ENCODE data around the gene JHY. TPM values are rescaled to one million over a fixed set of nuclear protein-coding genes. Genes with fewer than 3 reads are reported as not detected.

JHY gene
- total RNA-seq, 4 donors from 2014 or later = 9.6 to 14.9 (median 10.6) TPM

GRCh38 chr11:122937983-122938382 lies 55.4 kb downstream of the JHY start:
- WGBS = 88% methylated on average over 3 of the region's 3 CpGs
- H3K27me3 ChIP-seq = no peaks in the 10 kb centered on the region
- TF ChIP-seq POLR2A (IDR thresholded peaks at IDR 0.05; ENCODE audit: low read depth) = no peak
- TF ChIP-seq POLR2AphosphoS5 (IDR thresholded peaks at IDR 0.05) = no peak
- no peak for TF ChIP-seq EP300 (IDR thresholded peaks at IDR 0.05)
- TF ChIP-seq, protein P1, sequence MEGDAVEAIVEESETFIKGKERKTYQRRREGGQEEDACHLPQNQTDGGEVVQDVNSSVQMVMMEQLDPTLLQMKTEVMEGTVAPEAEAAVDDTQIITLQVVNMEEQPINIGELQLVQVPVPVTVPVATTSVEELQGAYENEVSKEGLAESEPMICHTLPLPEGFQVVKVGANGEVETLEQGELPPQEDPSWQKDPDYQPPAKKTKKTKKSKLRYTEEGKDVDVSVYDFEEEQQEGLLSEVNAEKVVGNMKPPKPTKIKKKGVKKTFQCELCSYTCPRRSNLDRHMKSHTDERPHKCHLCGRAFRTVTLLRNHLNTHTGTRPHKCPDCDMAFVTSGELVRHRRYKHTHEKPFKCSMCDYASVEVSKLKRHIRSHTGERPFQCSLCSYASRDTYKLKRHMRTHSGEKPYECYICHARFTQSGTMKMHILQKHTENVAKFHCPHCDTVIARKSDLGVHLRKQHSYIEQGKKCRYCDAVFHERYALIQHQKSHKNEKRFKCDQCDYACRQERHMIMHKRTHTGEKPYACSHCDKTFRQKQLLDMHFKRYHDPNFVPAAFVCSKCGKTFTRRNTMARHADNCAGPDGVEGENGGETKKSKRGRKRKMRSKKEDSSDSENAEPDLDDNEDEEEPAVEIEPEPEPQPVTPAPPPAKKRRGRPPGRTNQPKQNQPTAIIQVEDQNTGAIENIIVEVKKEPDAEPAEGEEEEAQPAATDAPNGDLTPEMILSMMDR (IDR thresholded peaks at IDR 0.05) = no peak
- no peak overlapping the region for H3K27ac ChIP-seq (replicated peaks in 1 of 4)
- H3K36me3 ChIP-seq = peaks cover 0 to 13% (median 6%) of the 10 kb centered on the region in 4 donors
- no peak overlapping the region for H3K4me3 ChIP-seq
- DNase-seq (ENCODE audit: extremely low spot score) = no peak
- H3K4me1 ChIP-seq = no peaks in the 10 kb centered on the region
- H3K9me3 ChIP-seq = no peaks in the 10 kb centered on the region
- intact Hi-C loops (cut with DNase I) = no loop called here

- TF ChIP-seq, protein P1 (IDR thresholded peaks at IDR 0.05) = no peak
- TF ChIP-seq POLR2AphosphoS5 (IDR thresholded peaks at IDR 0.05) (no peak), EP300 (IDR thresholded peaks at IDR 0.05) (no peak), POLR2A (IDR thresholded peaks at IDR 0.05; ENCODE audit: low read depth) (no peak)
- WGBS = 97% methylated on average over 2 of the region's 2 CpGs
- Histone ChIP-seq H3K9me3 (no peaks in the 10 kb centered on the region), H3K4me1 (no peaks in the 10 kb centered on the region), H3K4me3 (no peak overlapping the region), H3K36me3 (peaks cover 0 to 14% (median 6%) of the 10 kb centered on the region in 4 donors), H3K27ac (replicated peaks in 1 of 4) (no peak overlapping the region), H3K27me3 (no peaks in the 10 kb centered on the region)
- no peak for DNase-seq (ENCODE audit: extremely low spot score)
- intact Hi-C loops (cut with DNase I) = no loop called here
Observed at GRCh38 chr11:122938557-122938956, 56.0 kb downstream of the JHY start.

- H3K4me1 ChIP-seq = no peaks in the 10 kb centered on the region
- H3K4me3 ChIP-seq = no peak overlapping the region
- no peaks in the 10 kb centered on the region for H3K9me3 ChIP-seq
- H3K27me3 ChIP-seq = no peaks in the 10 kb centered on the region
- 65% methylated on average over 2 of the region's 2 CpGs for WGBS
- TF ChIP-seq EP300 (IDR thresholded peaks at IDR 0.05) (no peak), POLR2AphosphoS5 (IDR thresholded peaks at IDR 0.05) (no peak), POLR2A (IDR thresholded peaks at IDR 0.05; ENCODE audit: low read depth) (no peak)
- TF ChIP-seq, protein P1 (IDR thresholded peaks at IDR 0.05) = no peak
- intact Hi-C loops (cut with DNase I) = no loop called here
- H3K27ac ChIP-seq (replicated peaks in 1 of 4) = no peak overlapping the region
- no peak for DNase-seq (ENCODE audit: extremely low spot score)
- peaks cover 5 to 36% (median 13%) of the 10 kb centered on the region in 4 donors for H3K36me3 ChIP-seq
Observed at GRCh38 chr11:122951211-122951610, 68.7 kb downstream of the JHY start.

DNA sequence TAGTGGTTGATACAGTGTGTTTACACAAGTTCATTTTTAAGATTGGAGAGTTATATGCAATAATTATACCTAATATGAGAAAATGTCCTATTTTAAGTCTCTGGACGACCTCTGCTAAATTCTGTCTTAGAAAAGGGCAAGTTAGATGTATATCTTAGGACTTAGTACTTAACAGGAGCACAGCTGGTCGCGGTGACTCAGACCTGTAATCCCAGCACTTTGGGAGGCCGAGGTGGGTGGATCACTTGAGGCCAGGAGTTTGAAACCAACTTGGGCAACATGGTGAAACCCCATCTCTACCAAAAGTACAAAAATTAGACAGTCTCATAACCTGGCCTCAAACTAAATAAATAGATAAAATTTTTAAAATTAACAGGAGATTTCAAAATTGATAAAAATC lies 71.9 kb downstream of the JHY start:
- intact Hi-C loops (cut with DNase I) = no loop called here
- 93% methylated on average over 4 of the region's 4 CpGs for WGBS
- TF ChIP-seq, protein P1 (IDR thresholded peaks at IDR 0.05) = no peak
- TF ChIP-seq POLR2A (IDR thresholded peaks at IDR 0.05; ENCODE audit: low read depth) (no peak), EP300 (IDR thresholded peaks at IDR 0.05) (no peak)

GRCh38 chr11:122963961-122964360 lies 81.4 kb downstream of the JHY start:
- H3K9me3 ChIP-seq = no peaks in the 10 kb centered on the region
- 76% methylated on average over 4 of the region's 4 CpGs for WGBS
- no peaks in the 10 kb centered on the region for H3K4me1 ChIP-seq
- intact Hi-C loops (cut with DNase I) = no loop called here
- H3K4me3 ChIP-seq = no peak overlapping the region
- TF ChIP-seq, protein P1 (IDR thresholded peaks at IDR 0.05) = no peak
- TF ChIP-seq POLR2AphosphoS5 (IDR thresholded peaks at IDR 0.05) (no peak), EP300 (IDR thresholded peaks at IDR 0.05) (no peak), POLR2A (IDR thresholded peaks at IDR 0.05; ENCODE audit: low read depth) (no peak)
- H3K27ac ChIP-seq (replicated peaks in 1 of 4) = no peak overlapping the region
- H3K27me3 ChIP-seq = peaks cover 0 to 14% (median 0%) of the 10 kb centered on the region in 4 donors
- DNase-seq (ENCODE audit: extremely low spot score) = no peak
- H3K36me3 ChIP-seq = peaks cover 0 to 11% (median 0%) of the 10 kb centered on the region in 4 donors

More for the DNA sequence above, 71.9 kb downstream of the JHY start:
- Histone ChIP-seq H3K36me3 (peaks cover 0 to 34% (median 10%) of the 10 kb centered on the region in 4 donors), H3K4me1 (no peaks in the 10 kb centered on the region), H3K27me3 (no peaks in the 10 kb centered on the region), H3K9me3 (no peaks in the 10 kb centered on the region), H3K27ac (replicated peaks in 1 of 4) (no peak overlapping the region), H3K4me3 (no peak overlapping the region)
- no peak for DNase-seq (ENCODE audit: extremely low spot score)

Data from esophagus muscularis mucosa (tissue), 4 donors.